IMR-90 (cell line): ENCODE data around the gene PTPRS. TPM values are rescaled to one million over a fixed set of nuclear protein-coding genes. Genes with fewer than 3 reads are reported as not detected.

Experiments used
- ATAC-seq: fragments of 200-7000 bp; cut with Tn5 transposase; 2 replicates; pipeline ENCODE4 v1.9.1; 2020; ENCODE audit warnings: low read depth, mild to moderate bottlenecking, moderate library complexity
- BruUV-seq: library from RNA; stranded (reverse); fragments of 400-500 nt; replicated peaks from 2 replicates; lab custom pipeline; 2021; lab: Mats Ljungman, UMichigan
- CTCF ChIA-PET: fragments of 300-600 bp; formaldehyde crosslinking; extraction: SDS; loops from one replicate; lab custom pipeline; 2021; ENCODE audit warnings: antibody characterized with exemption; lab: Yijun Ruan, JAX
- POLR2A ChIA-PET: fragments of 300-600 bp; sonication (Branson Sonifier 250); formaldehyde crosslinking; loops from one replicate; lab custom pipeline; 2022; ENCODE audit warnings: antibody characterized with exemption; ENCODE audit not compliant: unreplicated experiment; lab: Charles Lee
- DNase-seq: peaks from one replicate; pipeline ENCODE4 v3.0.0; 2013
- H2AFZ ChIP-seq: replicated peaks from 2 replicates; pipeline ENCODE3; 2013; ENCODE audit warnings: low read length, mild to moderate bottlenecking; ENCODE audit not compliant: poor library complexity
- H2AK5ac ChIP-seq: 2 replicates; pipeline ENCODE4 v1.6.1; 2013; ENCODE audit warnings: low read depth, low read length, inconsistent platforms
- H2AK9ac ChIP-seq: replicated peaks from 2 replicates; pipeline ENCODE3; 2013; ENCODE audit warnings: mild to moderate bottlenecking, low read depth, low read length, moderate library complexity; ENCODE audit not compliant: poor library complexity
- H2BK120ac ChIP-seq: 2 replicates; pipeline ENCODE4 v1.6.1; 2013; ENCODE audit warnings: low read depth, low read length, inconsistent platforms
- H2BK15ac ChIP-seq: 3 replicates; pipeline ENCODE4 v1.6.1; 2013; ENCODE audit warnings: low read depth, low read length, inconsistent platforms
- H2BK20ac ChIP-seq: 2 replicates; pipeline ENCODE4 v1.6.1; 2013; ENCODE audit warnings: low read depth, mild to moderate bottlenecking, inconsistent platforms, low read length, moderate library complexity
- H2BK5ac ChIP-seq: 2 replicates; pipeline ENCODE4 v1.6.1; 2013; ENCODE audit warnings: mild to moderate bottlenecking, low read depth, low read length, inconsistent platforms; ENCODE audit not compliant: poor library complexity, severe bottlenecking
- H3K14ac ChIP-seq: replicated peaks from 2 replicates; pipeline ENCODE4 v1.6.1; 2013; ENCODE audit warnings: low read depth, low read length, inconsistent platforms
- H3K18ac ChIP-seq: 2 replicates; pipeline ENCODE4 v1.6.1; 2013; ENCODE audit warnings: low read depth, low read length, control low read depth
- H3K23ac ChIP-seq: 2 replicates; pipeline ENCODE4 v1.6.1; 2013; ENCODE audit warnings: low read depth, low read length, inconsistent platforms
- H3K27ac ChIP-seq: 2 replicates; pipeline ENCODE4 v1.5.1; 2013; ENCODE audit warnings: mild to moderate bottlenecking, control low read depth, low read length; ENCODE audit not compliant: insufficient read depth
- H3K27me3 ChIP-seq: 2 replicates; pipeline ENCODE4 v1.6.1; 2013; ENCODE audit warnings: low read length; ENCODE audit not compliant: control insufficient read depth, insufficient read depth
- H3K36me3 ChIP-seq: 2 replicates; pipeline ENCODE4 v1.6.1; 2013; ENCODE audit warnings: low read length, mixed read lengths; ENCODE audit not compliant: control insufficient read depth, insufficient read depth
- H3K4ac ChIP-seq: 2 replicates; pipeline ENCODE4 v1.6.1; 2013; ENCODE audit warnings: low read depth, low read length, inconsistent platforms
- H3K4me1 ChIP-seq: 2 replicates; pipeline ENCODE4 v1.6.1; 2013; ENCODE audit warnings: low read length, mixed read lengths; ENCODE audit not compliant: control insufficient read depth, insufficient read depth
- H3K4me2 ChIP-seq: 2 replicates; pipeline ENCODE4 v1.6.1; 2013; ENCODE audit warnings: low read depth, mild to moderate bottlenecking, control low read depth, low read length, moderate library complexity
- H3K4me3 ChIP-seq: 2 replicates; pipeline ENCODE4 v1.5.1; 2013; ENCODE audit warnings: low read depth, mild to moderate bottlenecking, control low read depth, low read length, moderate library complexity; ENCODE audit not compliant: insufficient read depth
- H3K56ac ChIP-seq: 2 replicates; pipeline ENCODE4 v1.6.1; 2013; ENCODE audit warnings: low read length, inconsistent platforms; ENCODE audit not compliant: insufficient read depth; ENCODE audit errors: extremely low read depth
- H3K79me1 ChIP-seq, 2 experiments: 2 replicates each; pipeline ENCODE4 v1.6.1; 2013; ENCODE audit warnings: low read length in 2 of 2, inconsistent platforms in 1 of 2, low read depth in 1 of 2
- H3K9ac ChIP-seq: 2 replicates; pipeline ENCODE4 v1.6.1; 2013; ENCODE audit warnings: low read depth, low read length, control low read depth
- H3K9me1 ChIP-seq: 2 replicates; pipeline ENCODE4 v1.6.1; 2013; ENCODE audit warnings: low read length, inconsistent platforms; ENCODE audit not compliant: insufficient read depth
- H3K9me3 ChIP-seq: 2 replicates; pipeline ENCODE4 v1.6.1; 2013; ENCODE audit warnings: low read length; ENCODE audit not compliant: control insufficient read depth, insufficient read depth
- H4K20me1 ChIP-seq: 2 replicates; pipeline ENCODE4 v1.6.1; 2013; ENCODE audit warnings: low read length, inconsistent platforms; ENCODE audit not compliant: insufficient read depth
- H4K5ac ChIP-seq: 2 replicates; pipeline ENCODE4 v1.6.1; 2013; ENCODE audit warnings: mild to moderate bottlenecking, low read depth, low read length, control low read depth
- H4K8ac ChIP-seq, 2 experiments: 2 replicates each; pipeline ENCODE4 v1.6.1; 2013; ENCODE audit warnings: low read depth in 2 of 2, low read length in 2 of 2, control low read depth in 1 of 2, inconsistent platforms in 1 of 2
- H4K91ac ChIP-seq: 2 replicates; pipeline ENCODE4 v1.6.1; 2013; ENCODE audit warnings: low read depth, low read length, inconsistent platforms; ENCODE audit not compliant: insufficient read depth
- CTCF ChIP-seq: conservative IDR thresholded peaks from 2 replicates; pipeline ENCODE4 v1.5.1; 2012; ENCODE audit warnings: mild to moderate bottlenecking, low read depth, low read length, improper control_type of control experiment
- MAZ ChIP-seq: IDR thresholded peaks from 2 replicates; pipeline ENCODE4 v1.6.1; 2012; ENCODE audit warnings: low read depth, mild to moderate bottlenecking, low read length, improper control_type of control experiment, moderate library complexity, borderline replicate concordance
- POLR2A ChIP-seq: IDR thresholded peaks from 2 replicates; pipeline ENCODE4 v1.6.1; 2012; ENCODE audit warnings: mild to moderate bottlenecking, low read depth, low read length
- RFX5 ChIP-seq: IDR thresholded peaks from 2 replicates; pipeline ENCODE4 v1.8.0; 2012; ENCODE audit warnings: low read depth, mild to moderate bottlenecking, low read length, moderate library complexity
- WGBS, 2 experiments: methylation state at CpG; one replicate each; pipeline versions ENCODE4 v1.1.5 to v1.1.7; 2013; ENCODE audit warnings: missing lambda C conversion rate in 2 of 2; ENCODE audit not compliant: insufficient read length in 1 of 2; ENCODE audit errors: extremely low coverage in 2 of 2; 5-methylcytosine and 5-hydroxymethylcytosine counted together
- dilution Hi-C: fragments of 300-500 bp; cut with HindIII; formaldehyde crosslinking; loops from one replicate; pipeline ENCODE4 v1.14.3; 2018; ENCODE audit warnings: low sequenced_read_pairs; ENCODE audit not compliant: unreplicated experiment
- in situ Hi-C: fragments of 300-500 bp; cut with MboI; formaldehyde crosslinking; loops from 3 replicates; pipeline ENCODE4 v1.14.3; 2019; ENCODE audit warnings: low sequenced_read_pairs, inconsistent platforms, mixed read lengths
- intact Hi-C: fragments of 100-400 bp; cut with micrococcal nuclease; formaldehyde crosslinking; loops from 2 replicates; pipeline ENCODE4 v1.10.0; 2022
- polyA plus RNA-seq, 3 experiments: library from polyadenylated mRNA; depleted of rRNA; stranded (reverse); fragments of >200 nt; gene quantifications; 2 replicates each; pipeline ENCODE4 v1.2.3, GENCODE V29; 2012; ENCODE audit warnings: low replicate concordance in 1 of 3
- total RNA-seq: library from RNA; depleted of rRNA; stranded (reverse); fragments of >200 nt; gene quantifications from 2 replicates; pipeline ENCODE4 v1.2.3, GENCODE V29; 2012

Gene PTPRS
- total and polyA plus RNA-seq, 2 of the 4 experiments (the other 2 are of a cell fraction) = 40.1 to 51.9 TPM

- Histone ChIP-seq H3K9me1 (no peaks in the 10 kb centered on the region), H3K4ac (peak overlapping the region; percentile 56), H3K9ac (peak overlapping the region; percentile 62), H2BK120ac (no peak overlapping the region), H4K8ac (peak overlapping the region in 1 of 2 experiments; percentile 74; a peak in 1 of 4 replicates), H3K27me3 (peaks cover 5% of the 10 kb centered on the region; the same call in 1 of the 2 replicates), H3K36me3 (no peaks in the 10 kb centered on the region), H2BK5ac (no peak overlapping the region), H3K23ac (no peak overlapping the region), H2AK9ac (peak overlapping the region; percentile 65), H2BK20ac (no peak overlapping the region), H2AK5ac (no peak overlapping the region), H3K18ac (peak overlapping the region; percentile 22; the same call in 1 of the 2 replicates), H3K56ac (no peak overlapping the region), H3K4me1 (peaks cover 6% of the 10 kb centered on the region), H4K91ac (no peak overlapping the region; the same call in 1 of the 2 replicates), H3K14ac (0 out of 2 replicates have a peak overlapping the region, but pooled peaks have one; percentile 4), H4K20me1 (peaks cover 18% of the 10 kb centered on the region), H3K9me3 (no peaks in the 10 kb centered on the region), H3K4me2 (peak overlapping the region; percentile 80), H3K27ac (peak overlapping the region; percentile 32; the same call in 1 of the 2 replicates), H2AFZ (peak overlapping the region; percentile 86), H2BK15ac (no peak overlapping the region), H3K79me1 (peaks cover 3 to 5% of the 10 kb centered on the region in 2 experiments; a peak in 1 of 4 replicates), H4K5ac (no peak overlapping the region), H3K4me3 (peak overlapping the region; percentile 78)
- 0% methylated on average over 19 of the region's 73 CpGs; no CpG with 5 or more reads in 1 of the 2 experiments for WGBS, 2 experiments
- ChIA-PET POLR2A (no interaction called here), CTCF (interaction anchor here (0.6 to 0.9 kb wide), 2 partner anchors 26 to 50 kb away, joined by 3 to 4 read pairs; no protein-coding TSS in a partner anchor)
- no TSS peak for BruUV-seq
- dilution Hi-C loops (no loop called here), in situ Hi-C loops (no loop called here), intact Hi-C loops (loop anchor here (10.0 kb wide), 1 partner anchor 165 kb away; no protein-coding TSS in a partner anchor)
- DNase-seq (no peak), ATAC-seq (peak; percentile 65)
- TF ChIP-seq RFX5 = no peak
- TF ChIP-seq POLR2A = 0 out of 2 replicates have a peak, but pooled peaks have one; percentile 6
- TF ChIP-seq CTCF = peak; percentile 36
- peak; percentile 55; the same call in 1 of the 2 replicates for TF ChIP-seq MAZ
Measured at GRCh38 chr19:5339950-5340636, 519 bp downstream of the PTPRS start.
